Heart left ventricle (tissue), 16 donors: Measurements from ENCODE around the gene DOK7. TPM values are rescaled to one million over a fixed set of nuclear protein-coding genes. Genes with fewer than 3 reads are reported as not detected.

ENCODE experiments used
- ATAC-seq, 4 donors: fragments of 200-7000 bp; cut with Tn5 transposase; one replicate each; pipeline ENCODE4 v1.9.1; 2020 to 2022; ENCODE audit warnings: moderate library complexity in 4 of 4, mild to moderate bottlenecking in 3 of 4, moderate number of reproducible peaks in 1 of 4
- DNase-seq, 5 donors: peaks; one replicate each; pipeline ENCODE4 v3.0.0-alpha.2; 2020
- H3K27ac ChIP-seq, 12 donors: fragments of 200-600 bp; sonication (generic) in 4 of 12; one replicate each; pipeline versions ENCODE4 v1.5.0 to v1.8.0; 2016 to 2022; ENCODE audit warnings: mild to moderate bottlenecking in 2 of 12
- H3K27me3 ChIP-seq, 9 donors: fragments of 200-600 bp; sonication (generic) in 2 of 9; one replicate each; pipeline versions ENCODE4 v1.5.1 to v1.8.0; 2016 to 2022; ENCODE audit warnings: mild to moderate bottlenecking in 3 of 9
- H3K36me3 ChIP-seq, 9 donors: fragments of 200-600 bp; sonication (generic) in 2 of 9; one replicate each; pipeline versions ENCODE4 v1.5.0 to v1.8.0; 2018 to 2022; ENCODE audit warnings: mild to moderate bottlenecking in 2 of 9
- H3K4me1 ChIP-seq, 12 donors: fragments of 200-600 bp; sonication (generic) in 4 of 12; one replicate each; pipeline versions ENCODE4 v1.5.0 to v1.8.0; 2016 to 2022; ENCODE audit warnings: mild to moderate bottlenecking in 3 of 12
- H3K4me3 ChIP-seq, 12 donors: fragments of 200-600 bp; sonication (generic) in 4 of 12; one replicate each; pipeline versions ENCODE4 v1.5.0 to v1.8.0; 2017 to 2022; ENCODE audit warnings: mild to moderate bottlenecking in 9 of 12, moderate library complexity in 4 of 12
- H3K9me3 ChIP-seq, 12 donors: fragments of 200-600 bp; sonication (generic) in 4 of 12; one replicate each; pipeline versions ENCODE4 v1.5.0 to v1.8.0; 2016 to 2022; ENCODE audit warnings: mild to moderate bottlenecking in 1 of 12
- CTCF ChIP-seq, 12 donors: fragments of 200-600 bp; sonication (generic) in 4 of 12; IDR thresholded peaks; one replicate each; pipeline versions ENCODE4 v1.5.0 to v1.8.0; 2018 to 2022; ENCODE audit warnings: antibody characterized with exemption in 12 of 12, mild to moderate bottlenecking in 5 of 12
- POLR2A ChIP-seq, 2 donors: fragments of 450-650 bp; IDR thresholded peaks; one replicate each; pipeline ENCODE4 v1.6.1; 2017; ENCODE audit warnings: antibody characterized with exemption in 2 of 2, mild to moderate bottlenecking in 2 of 2, moderate library complexity in 2 of 2
- WGBS, 4 donors: extraction: QIAGEN DNeasy Blood & Tissue Kit in 2 of 4; methylation state at CpG; one replicate each; pipeline versions ENCODE4 v1.1.5 to v1.1.7; 2013 to 2018; 5-methylcytosine and 5-hydroxymethylcytosine counted together
- intact Hi-C, 10 donors: fragments of 100-400 bp; cut with DNase I; formaldehyde crosslinking; loops; one replicate each; pipeline versions ENCODE4 v1.11.1 to v1.14.2; 2022
- polyA plus RNA-seq, 2 donors: library from polyadenylated mRNA; stranded (reverse); fragments of 200-250 nt; gene quantifications; one replicate each; pipeline ENCODE4 v1.2.3, GENCODE V29; 2013
- total RNA-seq, 9 donors: library from RNA; depleted of rRNA in 2 of 9; stranded (reverse); fragments of >200 nt in 2 of 9; fragmentation: NEBNext Ultra II Directional in 3 of 9; extraction: Animal tissue kit (Norgen Biotek cat#: 25700) in 3 of 9; gene quantifications; one replicate each; pipeline versions ENCODE4 v1.1.0 to v1.2.4, GENCODE V29; 2016 to 2023
- donor health status: ischemic (EF 13 %, LVEDD 7.1; RV severe dilation, severe dysfunction).
- donor health status: healthy with polysubstance abuse.
- donor health status: DM: no; HTN: yes; CAD: no.
- donor health status: DM: no; HTN: no; CAD: no.
- donor health status: ischemic (EF 25% LVEDD 6.9; RV normal size, moderate dysfunction).
- donor health status: ischemic (EF 25% LVEDD 5.7; RV mildly dilated, moderate dysfunction).
- donor health status: healthy.
- donor health status: DM: yes; HTN: yes; CAD: no.
- donor health status: ischemic (EF 35%, LVEDD 5.7; RV mildly dilated, moderate dysfunction).
- donor health status: nonischemic (EF 11% LVEDD 7.7; RV severe dilation, severe dysfunction).
- donor health status: DM: yes; HTN: yes; CAD: no.
- donor health status: PGD.
- donor health status: ischemic (EF 29% LVEDD 5.4; RV normal size, mild dysfunction).
- donor health status: nonischemic (EF 23%, LVEDD 6.1; RV moderate dilation, normal function).

The DOK7 gene
- total and polyA plus RNA-seq, 11 donors, result 27.7 to 89.5 (median 40.0) TPM

GRCh38 chr4:3527914-3528876, 65.1 kb downstream of the DOK7 start:
- intact Hi-C loops, result no loop called here
- DNase-seq, result peak in 1 of 5 donors; percentile 21
- H3K4me1 ChIP-seq, result peaks cover 0 to 43% (median 23%) of the 10 kb centered on the region in 12 donors
- H3K4me3 ChIP-seq, result no peak overlapping the region
- H3K9me3 ChIP-seq, result no peaks in the 10 kb centered on the region
- H3K27me3 ChIP-seq, result no peaks in the 10 kb centered on the region
- no peak for ATAC-seq
- no peak for TF ChIP-seq CTCF (IDR thresholded peaks at IDR 0.05)
- TF ChIP-seq POLR2A (IDR thresholded peaks at IDR 0.05), result no peak
- H3K36me3 ChIP-seq, result peaks cover 0 to 47% (median 29%) of the 10 kb centered on the region in 9 donors
- 85 to 89% (median 87%) methylated on average over 18 to 27 of the region's 27 CpGs for WGBS, 4 donors
- H3K27ac ChIP-seq, result no peak overlapping the region

- Histone ChIP-seq H3K36me3 (peaks cover 0 to 35% (median 18%) of the 10 kb centered on the region in 9 donors), H3K27ac (peak overlapping the region in 1 of 12 donors; percentile 18), H3K4me3 (no peak overlapping the region), H3K4me1 (peaks cover 0 to 43% (median 23%) of the 10 kb centered on the region in 12 donors), H3K9me3 (no peaks in the 10 kb centered on the region), H3K27me3 (no peaks in the 10 kb centered on the region)
- DNase-seq (peak in 3 of 5 donors; percentile 70 to 77 (median 76)), ATAC-seq (no peak)
- intact Hi-C loops, result no loop called here
- TF ChIP-seq POLR2A (IDR thresholded peaks at IDR 0.05), result no peak
- WGBS, 4 donors, result 79 to 92% (median 85%) methylated on average over 12 of the region's 12 CpGs
Measured at GRCh38 chr4:3529363-3529762, 66.3 kb downstream of the DOK7 start.

GRCh38 chr4:3530051-3530450, 66.9 kb downstream of the DOK7 start:
- H3K27ac ChIP-seq, result peak overlapping the region in 1 of 12 donors; percentile 18
- intact Hi-C loops, result no loop called here
- WGBS, 4 donors, result 85 to 90% (median 88%) methylated on average over 16 of the region's 16 CpGs
- peak overlapping the region in 1 of 12 donors; percentile 85 for H3K4me3 ChIP-seq
- no peaks in the 10 kb centered on the region for H3K9me3 ChIP-seq
- peaks cover 0 to 43% (median 23%) of the 10 kb centered on the region in 12 donors for H3K4me1 ChIP-seq
- no peak for ATAC-seq
- no peak for TF ChIP-seq CTCF (IDR thresholded peaks at IDR 0.05)
- no peak for TF ChIP-seq POLR2A (IDR thresholded peaks at IDR 0.05)
- no peak for DNase-seq
- peaks cover 0 to 28% (median 15%) of the 10 kb centered on the region in 9 donors for H3K36me3 ChIP-seq
- no peaks in the 10 kb centered on the region for H3K27me3 ChIP-seq

- H3K27me3 ChIP-seq, result no peaks in the 10 kb centered on the region
- peak in 4 of 5 donors; percentile 41 to 57 (median 50) for DNase-seq
- no peak for TF ChIP-seq CTCF (IDR thresholded peaks at IDR 0.05)
- TF ChIP-seq POLR2A (IDR thresholded peaks at IDR 0.05), result no peak
- intact Hi-C loops, result no loop called here
- peak overlapping the region in 2 of 12 donors; percentile 84 for H3K27ac ChIP-seq
- peaks cover 0 to 23% (median 12%) of the 10 kb centered on the region in 9 donors for H3K36me3 ChIP-seq
- H3K4me1 ChIP-seq, result peaks cover 0 to 43% (median 23%) of the 10 kb centered on the region in 12 donors
- H3K9me3 ChIP-seq, result no peaks in the 10 kb centered on the region
- WGBS, 4 donors, result 56 to 71% (median 70%) methylated on average over 18 of the region's 18 CpGs
- H3K4me3 ChIP-seq, result peak overlapping the region; percentile 66 to 97 (median 86)
- peak in 3 of 4 donors; percentile 14 to 41 (median 16) for ATAC-seq
Measured at GRCh38 chr4:3530663-3531254, 67.7 kb downstream of the DOK7 start.
